SJCRH30 (cell line): ENCODE measurements around the gene CNIH3. TPM values are rescaled to one million over a fixed set of nuclear protein-coding genes. Genes with fewer than 3 reads are reported as not detected.
A peak's percentile ranks its signal among the peaks of the same experiment; 100 is the strongest.
"Not testable (repeated sequence)": the region's sequence is repeated elsewhere in the genome, so short reads cannot be mapped to it uniquely, and the experiment has no call there.

Source experiments
- DNase-seq, 2 experiments: peaks; one replicate each; pipeline ENCODE4 v3.0.0-alpha.2; 2015 to 2020
- H3K27ac ChIP-seq: fragments of 250-450 bp; sonication (Bioruptor Pico); 2 replicates; pipeline ENCODE4 v1.5.1; 2020; ENCODE audit warnings: mild to moderate bottlenecking, moderate library complexity
- H3K27me3 ChIP-seq: fragments of 250-450 bp; sonication (Bioruptor Pico); 2 replicates; pipeline ENCODE4 v1.5.1; 2020; ENCODE audit warnings: mild to moderate bottlenecking, moderate library complexity
- H3K36me3 ChIP-seq: fragments of 250-450 bp; sonication (Bioruptor Pico); 2 replicates; pipeline ENCODE4 v1.5.1; 2020; ENCODE audit warnings: mild to moderate bottlenecking, moderate library complexity
- H3K4me1 ChIP-seq: fragments of 250-450 bp; sonication (Bioruptor Pico); 2 replicates; pipeline ENCODE4 v1.5.1; 2020; ENCODE audit warnings: mild to moderate bottlenecking, moderate library complexity
- H3K4me3 ChIP-seq: fragments of 250-450 bp; sonication (Bioruptor Pico); 2 replicates; pipeline ENCODE4 v1.5.1; 2020; ENCODE audit warnings: mild to moderate bottlenecking, moderate library complexity
- H3K9me3 ChIP-seq: fragments of 250-450 bp; sonication (Bioruptor Pico); replicated peaks from 2 replicates; pipeline ENCODE4 v1.5.1; 2020; ENCODE audit warnings: mild to moderate bottlenecking, moderate library complexity
- total RNA-seq: library from RNA; depleted of rRNA; stranded (reverse); fragments of >200 nt; shearing (Covaris generic); gene quantifications from 2 replicates; pipeline ENCODE4 v1.2.3, GENCODE V29; 2014; rRNA removed

The CNIH3 gene
- 0.49 and 0.61 TPM in 2 replicates for total RNA-seq

- peaks cover 14% of the 10 kb centered on the region; the same call in 1 of the 2 replicates for H3K27me3 ChIP-seq
- H3K36me3 ChIP-seq: no peaks in the 10 kb centered on the region
- no peak within 1 kb of the TSS for H3K27ac ChIP-seq
- no peak for DNase-seq
- peaks cover 10% of the 10 kb centered on the region; the same call in 1 of the 2 replicates for H3K9me3 ChIP-seq
- H3K4me1 ChIP-seq: no peaks in the 10 kb centered on the region
- no peak within 1 kb of the TSS for H3K4me3 ChIP-seq
Measured at GRCh38 chr1:224615861-224616755, at the start of gene CNIH3. Gene CNIH3, plus strand, starts transcription at chr1:224616317. Its CDS starts 858 bp downstream, at chr1:224617175.

- not testable (repeated sequence) for H3K27ac ChIP-seq, H3K9me3 ChIP-seq, DNase-seq, H3K4me3 ChIP-seq, H3K36me3 ChIP-seq, H3K27me3 ChIP-seq, H3K4me1 ChIP-seq
Measured at GRCh38 chr1:224566492-224566891, 49.6 kb upstream of the CNIH3 start.

- no peak for DNase-seq
- Histone ChIP-seq H3K27ac (no peak overlapping the region), H3K4me3 (no peak overlapping the region), H3K36me3 (no peaks in the 10 kb centered on the region), H3K27me3 (no peaks in the 10 kb centered on the region), H3K9me3 (0 out of 2 replicates have a peak, but pooled peaks cover 5% of the 10 kb centered on the region), H3K4me1 (peaks cover 4% of the 10 kb centered on the region; the same call in 1 of the 2 replicates)
Measured at GRCh38 chr1:224569276-224569675, 46.8 kb upstream of the CNIH3 start.

- H3K9me3 ChIP-seq, DNase-seq, H3K4me3 ChIP-seq, H3K27ac ChIP-seq, H3K36me3 ChIP-seq, H3K27me3 ChIP-seq, H3K4me1 ChIP-seq: not testable (repeated sequence)
Measured at GRCh38 chr1:224571975-224572374, 44.1 kb upstream of the CNIH3 start.

- Histone ChIP-seq H3K36me3 (no peaks in the 10 kb centered on the region), H3K27ac (no peak overlapping the region), H3K27me3 (no peaks in the 10 kb centered on the region; the same call in 1 of the 2 replicates), H3K9me3 (peaks cover 4% of the 10 kb centered on the region; the same call in 1 of the 2 replicates), H3K4me3 (no peak overlapping the region), H3K4me1 (peaks cover 13% of the 10 kb centered on the region)
- DNase-seq: peak; percentile 8 to 49
Measured at GRCh38 chr1:224579526-224579925, 36.6 kb upstream of the CNIH3 start.

- Histone ChIP-seq H3K4me3 (no peak overlapping the region), H3K27me3 (no peaks in the 10 kb centered on the region; the same call in 1 of the 2 replicates), H3K9me3 (peaks cover 4% of the 10 kb centered on the region; the same call in 1 of the 2 replicates), H3K27ac (no peak overlapping the region), H3K36me3 (no peaks in the 10 kb centered on the region), H3K4me1 (peaks cover 13% of the 10 kb centered on the region)
- DNase-seq: no peak
Measured at GRCh38 chr1:224580006-224580405, 36.1 kb upstream of the CNIH3 start.

- H3K4me3 ChIP-seq: no peak overlapping the region
- DNase-seq: peak; percentile 28 to 58
- peaks cover 4% of the 10 kb centered on the region; the same call in 1 of the 2 replicates for H3K9me3 ChIP-seq
- H3K36me3 ChIP-seq: no peaks in the 10 kb centered on the region
- H3K4me1 ChIP-seq: peaks cover 13% of the 10 kb centered on the region
- no peaks in the 10 kb centered on the region; the same call in 1 of the 2 replicates for H3K27me3 ChIP-seq
- no peak overlapping the region for H3K27ac ChIP-seq
Measured at GRCh38 chr1:224582041-224582440, 34.1 kb upstream of the CNIH3 start.

GRCh38 chr1:224583774-224584173, 32.3 kb upstream of the CNIH3 start:
- Histone ChIP-seq H3K4me1 (peaks cover 13% of the 10 kb centered on the region), H3K27ac (no peak overlapping the region)

GRCh38 chr1:224585051-224585450, 31.1 kb upstream of the CNIH3 start:
- H3K27me3 ChIP-seq: no peaks in the 10 kb centered on the region; the same call in 1 of the 2 replicates
- DNase-seq: no peak
- H3K4me3 ChIP-seq: no peak overlapping the region
- no peak overlapping the region for H3K27ac ChIP-seq
- no peaks in the 10 kb centered on the region for H3K36me3 ChIP-seq
- H3K4me1 ChIP-seq: peaks cover 3% of the 10 kb centered on the region
- H3K9me3 ChIP-seq: peaks cover 4% of the 10 kb centered on the region; the same call in 1 of the 2 replicates

More at GRCh38 chr1:224583774-224584173, 32.3 kb upstream of the CNIH3 start:
- no peak overlapping the region for H3K4me3 ChIP-seq
- peaks cover 4% of the 10 kb centered on the region; the same call in 1 of the 2 replicates for H3K9me3 ChIP-seq
- no peaks in the 10 kb centered on the region; the same call in 1 of the 2 replicates for H3K27me3 ChIP-seq
- DNase-seq: no peak
- no peaks in the 10 kb centered on the region for H3K36me3 ChIP-seq

- DNase-seq: no peak
- no peaks in the 10 kb centered on the region for H3K27me3 ChIP-seq
- H3K27ac ChIP-seq: no peak overlapping the region
- H3K4me3 ChIP-seq: no peak overlapping the region
- H3K36me3 ChIP-seq: no peaks in the 10 kb centered on the region
- H3K4me1 ChIP-seq: peaks cover 5% of the 10 kb centered on the region
- H3K9me3 ChIP-seq: peaks cover 4% of the 10 kb centered on the region; the same call in 1 of the 2 replicates
Measured at GRCh38 chr1:224587051-224587450, 29.1 kb upstream of the CNIH3 start.

- H3K27ac ChIP-seq: no peak overlapping the region
- DNase-seq: no peak
Measured at GRCh38 chr1:224588515-224588914, 27.6 kb upstream of the CNIH3 start.

GRCh38 chr1:224589006-224589405, 27.1 kb upstream of the CNIH3 start:
- Histone ChIP-seq H3K36me3 (no peaks in the 10 kb centered on the region), H3K9me3 (no peaks in the 10 kb centered on the region), H3K4me1 (peaks cover 13% of the 10 kb centered on the region), H3K27me3 (no peaks in the 10 kb centered on the region), H3K4me3 (no peak overlapping the region), H3K27ac (no peak overlapping the region)
- DNase-seq: no peak

More at GRCh38 chr1:224588515-224588914, 27.6 kb upstream of the CNIH3 start:
- no peaks in the 10 kb centered on the region for H3K27me3 ChIP-seq
- H3K4me3 ChIP-seq: no peak overlapping the region
- no peaks in the 10 kb centered on the region for H3K36me3 ChIP-seq
- H3K9me3 ChIP-seq: peaks cover 3% of the 10 kb centered on the region; the same call in 1 of the 2 replicates
- H3K4me1 ChIP-seq: peaks cover 13% of the 10 kb centered on the region

GRCh38 chr1:224591326-224591725, 24.8 kb upstream of the CNIH3 start:
- Histone ChIP-seq H3K4me1 (peaks cover 13% of the 10 kb centered on the region), H3K27me3 (no peaks in the 10 kb centered on the region), H3K27ac (no peak overlapping the region), H3K4me3 (no peak overlapping the region), H3K36me3 (no peaks in the 10 kb centered on the region), H3K9me3 (no peaks in the 10 kb centered on the region)
- DNase-seq: no peak

- Histone ChIP-seq H3K4me1 (peaks cover 13% of the 10 kb centered on the region), H3K4me3 (no peak overlapping the region), H3K27me3 (no peaks in the 10 kb centered on the region), H3K27ac (peak overlapping the region; percentile 41), H3K9me3 (no peaks in the 10 kb centered on the region), H3K36me3 (no peaks in the 10 kb centered on the region)
- DNase-seq: peak; percentile 89 to 90
Measured at GRCh38 chr1:224592636-224593582, 23.2 kb upstream of the CNIH3 start.
